HG02970 (cell line): ENCODE data around the gene TCF3.

Experiments used
- ATAC-seq: cut with Tn5 transposase; IDR thresholded peaks from one replicate; pipeline ENCODE4 v1.9.1; 2021; ENCODE audit warnings: mild to moderate bottlenecking, moderate library complexity, moderate number of reproducible peaks; ENCODE audit not compliant: unreplicated experiment, low FRiP score

Gene TCF3

GRCh38 chr19:1591421-1592023 is 60.9 kb downstream of the TCF3 start:
- ATAC-seq = no peak

GRCh38 chr19:1590641-1591397 is 61.6 kb downstream of the TCF3 start:
- ATAC-seq = no peak

GRCh38 chr19:1587872-1588271 is 64.5 kb downstream of the TCF3 start:
- ATAC-seq = no peak

GRCh38 chr19:1585243-1585580 is 67.2 kb downstream of the TCF3 start:
- ATAC-seq = no peak

GRCh38 chr19:1584500-1585242 is 67.7 kb downstream of the TCF3 start:
- no peak for ATAC-seq

GRCh38 chr19:1582201-1582600 is 70.2 kb downstream of the TCF3 start:
- ATAC-seq = no peak

GRCh38 chr19:1580957-1581356 is 71.5 kb downstream of the TCF3 start:
- no peak for ATAC-seq

- ATAC-seq = no peak
Observed at GRCh38 chr19:1580382-1580781, 72.0 kb downstream of the TCF3 start.

- ATAC-seq = no peak
Observed at GRCh38 chr19:1579222-1579621, 73.2 kb downstream of the TCF3 start.

- no peak for ATAC-seq
Observed at GRCh38 chr19:1577929-1578618, 74.3 kb downstream of the TCF3 start.

GRCh38 chr19:1577090-1577928 is 75.1 kb downstream of the TCF3 start:
- ATAC-seq = no peak

GRCh38 chr19:1576242-1577089 is 75.9 kb downstream of the TCF3 start:
- no peak for ATAC-seq

- ATAC-seq = no peak
Observed at GRCh38 chr19:1575323-1576241, 76.8 kb downstream of the TCF3 start.

GRCh38 chr19:1574354-1575136 is 77.9 kb downstream of the TCF3 start:
- no peak for ATAC-seq

- ATAC-seq = no peak
Observed at GRCh38 chr19:1572795-1573194, 79.6 kb downstream of the TCF3 start.

- ATAC-seq = no peak
Observed at GRCh38 chr19:1571358-1571757, 81.1 kb downstream of the TCF3 start.

- no peak for ATAC-seq
Observed at GRCh38 chr19:1570836-1571235, 81.6 kb downstream of the TCF3 start.

- ATAC-seq = no peak
Observed at GRCh38 chr19:1569997-1570396, 82.4 kb downstream of the TCF3 start.
